Liver (tissue), 3 donors: ENCODE measurements around the gene CDK15.

ENCODE experiments used
- CTCF ChIP-seq: fragments of 150-350 bp; IDR thresholded peaks from 2 replicates; pipeline ENCODE4 v1.5.1; 2017; ENCODE audit warnings: improper control_type of control experiment, low read depth, low read length; ENCODE audit not compliant: missing input control
- EGR1 ChIP-seq, 2 donors: IDR thresholded peaks; 2 replicates each; pipeline ENCODE4 v1.6.1; 2016 to 2018; ENCODE audit warnings: antibody characterized with exemption in 2 of 2, low read depth in 2 of 2
- FOXA1 ChIP-seq: IDR thresholded peaks from 2 replicates; pipeline ENCODE4 v1.6.1; 2016; ENCODE audit warnings: antibody characterized with exemption
- GABPA ChIP-seq, 2 donors: IDR thresholded peaks in 1 of 2; conservative IDR thresholded peaks in 1 of 2; 2 replicates each; pipeline ENCODE4 v1.6.1; 2016; ENCODE audit warnings: antibody characterized with exemption in 2 of 2, mild to moderate bottlenecking in 1 of 2, moderate library complexity in 1 of 2
- HNF4A ChIP-seq, 2 donors: conservative IDR thresholded peaks; 2 replicates each; pipeline ENCODE4 v1.6.1; 2016; ENCODE audit warnings: antibody characterized with exemption in 2 of 2, mild to moderate bottlenecking in 2 of 2
- JUND ChIP-seq, 2 donors: IDR thresholded peaks; 2 replicates each; pipeline ENCODE4 v1.6.1; 2016; ENCODE audit warnings: antibody characterized with exemption in 2 of 2
- MAX ChIP-seq: IDR thresholded peaks from 2 replicates; pipeline ENCODE4 v1.6.1; 2016; ENCODE audit warnings: antibody characterized with exemption
- NR2F2 ChIP-seq: IDR thresholded peaks from 2 replicates; pipeline ENCODE4 v1.6.1; 2016; ENCODE audit warnings: antibody characterized with exemption
- RAD21 ChIP-seq, 2 donors: IDR thresholded peaks; 2 replicates each; pipeline ENCODE4 v1.6.1; 2016; ENCODE audit warnings: antibody characterized with exemption in 2 of 2, mild to moderate bottlenecking in 2 of 2
- RXRA ChIP-seq, 2 donors: IDR thresholded peaks; 2 replicates each; pipeline ENCODE4 v1.6.1; 2017 to 2018; ENCODE audit warnings: antibody characterized with exemption in 2 of 2, mild to moderate bottlenecking in 1 of 2
- SP1 ChIP-seq: IDR thresholded peaks from 2 replicates; pipeline ENCODE4 v1.6.1; 2018; ENCODE audit warnings: antibody characterized with exemption, mild to moderate bottlenecking
- TAF1 ChIP-seq: conservative IDR thresholded peaks from 2 replicates; pipeline ENCODE4 v1.6.1; 2016; ENCODE audit warnings: antibody characterized with exemption, mild to moderate bottlenecking
- YY1 ChIP-seq: IDR thresholded peaks from 2 replicates; pipeline ENCODE4 v1.6.1; 2016; ENCODE audit warnings: antibody characterized with exemption, mild to moderate bottlenecking
- TF ChIP-seq, protein P1 (sequence below): IDR thresholded peaks from 2 replicates; pipeline ENCODE4 v1.6.1; 2016; ENCODE audit warnings: antibody characterized with exemption, mild to moderate bottlenecking
- donor health status: healthy.
- donor health status: healthy.

- TF ChIP-seq TAF1, result no peak
- no peak for TF ChIP-seq MAX
- TF ChIP-seq CTCF, result no peak
- TF ChIP-seq RXRA (IDR thresholded peaks at IDR 0.05), result no peak
- TF ChIP-seq NR2F2, result no peak
- TF ChIP-seq, protein P1, sequence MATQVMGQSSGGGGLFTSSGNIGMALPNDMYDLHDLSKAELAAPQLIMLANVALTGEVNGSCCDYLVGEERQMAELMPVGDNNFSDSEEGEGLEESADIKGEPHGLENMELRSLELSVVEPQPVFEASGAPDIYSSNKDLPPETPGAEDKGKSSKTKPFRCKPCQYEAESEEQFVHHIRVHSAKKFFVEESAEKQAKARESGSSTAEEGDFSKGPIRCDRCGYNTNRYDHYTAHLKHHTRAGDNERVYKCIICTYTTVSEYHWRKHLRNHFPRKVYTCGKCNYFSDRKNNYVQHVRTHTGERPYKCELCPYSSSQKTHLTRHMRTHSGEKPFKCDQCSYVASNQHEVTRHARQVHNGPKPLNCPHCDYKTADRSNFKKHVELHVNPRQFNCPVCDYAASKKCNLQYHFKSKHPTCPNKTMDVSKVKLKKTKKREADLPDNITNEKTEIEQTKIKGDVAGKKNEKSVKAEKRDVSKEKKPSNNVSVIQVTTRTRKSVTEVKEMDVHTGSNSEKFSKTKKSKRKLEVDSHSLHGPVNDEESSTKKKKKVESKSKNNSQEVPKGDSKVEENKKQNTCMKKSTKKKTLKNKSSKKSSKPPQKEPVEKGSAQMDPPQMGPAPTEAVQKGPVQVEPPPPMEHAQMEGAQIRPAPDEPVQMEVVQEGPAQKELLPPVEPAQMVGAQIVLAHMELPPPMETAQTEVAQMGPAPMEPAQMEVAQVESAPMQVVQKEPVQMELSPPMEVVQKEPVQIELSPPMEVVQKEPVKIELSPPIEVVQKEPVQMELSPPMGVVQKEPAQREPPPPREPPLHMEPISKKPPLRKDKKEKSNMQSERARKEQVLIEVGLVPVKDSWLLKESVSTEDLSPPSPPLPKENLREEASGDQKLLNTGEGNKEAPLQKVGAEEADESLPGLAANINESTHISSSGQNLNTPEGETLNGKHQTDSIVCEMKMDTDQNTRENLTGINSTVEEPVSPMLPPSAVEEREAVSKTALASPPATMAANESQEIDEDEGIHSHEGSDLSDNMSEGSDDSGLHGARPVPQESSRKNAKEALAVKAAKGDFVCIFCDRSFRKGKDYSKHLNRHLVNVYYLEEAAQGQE, result no peak
- no peak for TF ChIP-seq EGR1 (IDR thresholded peaks at IDR 0.05; ENCODE audit: low read depth in 2 of 2)
- no peak for TF ChIP-seq FOXA1
- no peak for TF ChIP-seq YY1
- no peak for TF ChIP-seq SP1
- TF ChIP-seq GABPA (IDR thresholded peaks at IDR 0.05 in 1 of 2, conservative IDR thresholded peaks at IDR 0.05 in 1 of 2), result no peak
- TF ChIP-seq RAD21 (IDR thresholded peaks at IDR 0.05), result no peak
- TF ChIP-seq HNF4A (conservative IDR thresholded peaks at IDR 0.05), result no peak
- TF ChIP-seq JUND (IDR thresholded peaks at IDR 0.05), result no peak
Observed at GRCh38 chr2:201779901-201780673, 26.2 kb upstream of the CDK15 start.
